Measurements from ENCODE around the gene MFSD1.

DNA sequence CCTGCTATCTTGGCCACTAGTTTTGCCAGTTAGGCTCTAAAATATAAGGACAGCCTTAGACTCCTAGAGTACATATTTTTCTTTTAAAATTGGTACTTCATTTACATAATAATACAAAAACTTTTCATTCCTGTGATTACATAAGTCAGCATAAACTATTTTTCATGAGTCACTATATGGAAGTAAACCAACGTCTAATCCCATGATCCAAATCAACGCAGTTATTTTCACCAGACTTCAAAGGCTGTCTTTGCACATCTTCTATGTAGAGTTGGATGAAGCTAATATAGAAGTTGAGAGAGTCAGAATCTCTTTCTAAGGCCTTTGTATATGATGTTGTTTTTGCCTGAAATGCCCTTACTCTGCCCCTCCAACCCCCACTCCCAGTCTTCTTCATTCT is 7.6 kb upstream of the MFSD1 start:
- TF ChIP-seq, protein P1, sequence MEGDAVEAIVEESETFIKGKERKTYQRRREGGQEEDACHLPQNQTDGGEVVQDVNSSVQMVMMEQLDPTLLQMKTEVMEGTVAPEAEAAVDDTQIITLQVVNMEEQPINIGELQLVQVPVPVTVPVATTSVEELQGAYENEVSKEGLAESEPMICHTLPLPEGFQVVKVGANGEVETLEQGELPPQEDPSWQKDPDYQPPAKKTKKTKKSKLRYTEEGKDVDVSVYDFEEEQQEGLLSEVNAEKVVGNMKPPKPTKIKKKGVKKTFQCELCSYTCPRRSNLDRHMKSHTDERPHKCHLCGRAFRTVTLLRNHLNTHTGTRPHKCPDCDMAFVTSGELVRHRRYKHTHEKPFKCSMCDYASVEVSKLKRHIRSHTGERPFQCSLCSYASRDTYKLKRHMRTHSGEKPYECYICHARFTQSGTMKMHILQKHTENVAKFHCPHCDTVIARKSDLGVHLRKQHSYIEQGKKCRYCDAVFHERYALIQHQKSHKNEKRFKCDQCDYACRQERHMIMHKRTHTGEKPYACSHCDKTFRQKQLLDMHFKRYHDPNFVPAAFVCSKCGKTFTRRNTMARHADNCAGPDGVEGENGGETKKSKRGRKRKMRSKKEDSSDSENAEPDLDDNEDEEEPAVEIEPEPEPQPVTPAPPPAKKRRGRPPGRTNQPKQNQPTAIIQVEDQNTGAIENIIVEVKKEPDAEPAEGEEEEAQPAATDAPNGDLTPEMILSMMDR (IDR thresholded peaks at IDR 0.05): no peak
- TF ChIP-seq POLR2AphosphoS5 (IDR thresholded peaks at IDR 0.05) (no peak), POLR2A (IDR thresholded peaks at IDR 0.05) (no peak)
